NCI-H1417 (cell line): ENCODE measurements around the gene TTC38.
"Not testable (repeated sequence)": the region's sequence is repeated elsewhere in the genome, so short reads cannot be mapped to it uniquely, and the experiment has no call there.

Experiments
- DNase-seq, 3 experiments: peaks; one replicate each; lab custom pipeline; 2025; lab: John Stamatoyannopoulos, UW

Gene TTC38

DNA sequence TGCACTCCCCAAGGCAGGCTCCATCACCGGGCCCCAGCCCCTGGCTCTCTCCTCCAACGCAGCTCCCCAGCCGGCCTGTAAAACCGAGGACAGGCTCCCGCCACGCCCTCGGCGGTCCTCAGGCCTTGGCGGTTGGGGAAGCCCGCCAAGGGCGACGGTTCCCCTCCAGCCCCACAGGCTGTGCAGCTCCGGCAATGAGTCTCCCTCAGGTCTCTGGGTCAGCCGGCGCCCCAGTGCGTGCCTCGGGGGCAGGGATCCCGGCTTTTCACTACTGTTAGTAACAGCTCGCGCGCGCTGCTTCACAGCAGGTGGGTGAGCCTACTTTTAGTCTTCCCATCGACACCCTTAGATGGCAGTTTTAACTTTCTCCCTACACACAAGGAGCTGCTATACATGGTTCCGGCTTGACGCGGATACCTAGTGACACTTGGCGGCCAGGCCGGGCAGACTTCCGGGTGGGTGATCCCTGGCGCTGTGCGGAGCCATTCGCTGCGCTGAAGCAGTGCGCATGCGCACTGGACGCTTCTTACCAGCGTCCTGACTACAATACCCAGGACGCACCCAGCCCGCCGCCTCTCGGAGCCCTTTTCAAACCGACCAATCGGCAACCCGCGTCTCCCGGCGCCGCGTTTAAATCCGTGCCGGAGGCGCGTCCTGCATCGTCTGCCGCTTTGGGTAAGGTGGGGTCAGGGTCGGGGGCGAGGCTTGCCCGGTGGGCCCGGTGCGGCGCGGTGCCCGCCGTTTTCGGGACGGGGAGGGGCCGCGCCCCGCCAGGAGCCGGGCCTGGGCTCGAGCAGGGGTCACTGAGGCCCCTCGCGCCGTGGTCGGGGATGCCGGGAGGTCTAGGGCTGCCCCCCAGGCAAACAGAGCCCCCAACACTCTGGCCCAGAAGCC lies 28.7 kb downstream of the TTC38 start, which contains the start of gene GTSE1:
Gene GTSE1 (plus strand): TSS at position 614 of the 894 bp plus-strand sequence. CDS start 531 bp downstream, outside the sequence.
- DNase-seq = peak; percentile 78 to 97 (median 92)

- DNase-seq = peak in 2 of 3 experiments; percentile 46 to 60
These were observed 29.5 kb downstream of the TTC38 start for GRCh38 chr22:46297151-46297812.

- no peak for DNase-seq
These were observed 31.3 kb downstream of the TTC38 start for GRCh38 chr22:46299101-46299500.

DNA sequence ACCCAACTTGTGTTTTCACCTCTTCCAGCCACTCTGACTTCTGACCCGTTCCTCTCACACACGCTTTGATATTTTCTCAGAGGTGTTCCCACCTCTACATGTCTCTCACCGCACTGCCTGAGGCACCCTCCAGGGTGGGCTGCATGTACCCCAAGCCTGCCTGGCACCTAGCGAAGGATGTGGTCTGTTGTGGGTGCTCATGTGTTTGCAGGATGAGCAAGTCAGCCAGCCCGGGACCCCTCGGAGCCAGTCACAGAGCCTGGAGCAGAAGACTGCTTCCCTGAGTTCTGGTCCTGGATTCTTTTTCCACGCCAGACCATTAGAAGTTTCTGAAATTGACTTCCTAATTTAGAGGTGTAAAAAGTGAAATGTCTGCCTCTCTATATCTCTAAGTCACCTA lies 32.7 kb downstream of the TTC38 start:
- no peak for DNase-seq

DNA sequence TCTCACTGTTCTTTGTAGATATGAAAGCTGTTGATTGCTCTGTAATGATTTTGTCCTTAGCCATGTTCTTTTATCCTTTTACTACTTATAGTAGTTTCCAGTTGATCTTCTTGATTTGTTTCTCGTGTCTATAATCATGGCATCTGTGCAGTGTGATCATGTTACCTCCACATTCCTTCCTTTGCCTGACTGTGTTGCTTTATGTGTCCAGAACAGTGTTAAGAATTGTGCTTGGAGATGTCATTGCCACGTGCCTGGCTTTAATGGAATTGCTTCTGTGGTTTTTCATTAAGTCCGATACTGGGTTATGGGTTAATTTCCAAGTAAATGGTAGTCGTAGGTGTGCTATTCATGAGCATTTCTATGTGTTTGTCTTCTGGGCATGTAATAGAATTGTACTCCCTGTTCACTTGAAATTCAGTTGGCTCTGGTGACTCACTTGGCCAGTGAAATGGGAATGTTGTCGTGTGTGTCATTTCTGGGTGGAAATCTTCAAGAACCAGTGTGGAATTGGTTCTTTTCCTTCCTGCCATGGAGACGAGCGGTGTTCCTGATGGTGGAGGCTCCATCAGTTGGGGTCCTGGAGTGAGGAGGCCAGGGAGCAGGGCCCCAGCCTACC lies 35.6 kb downstream of the TTC38 start:
- DNase-seq = no peak

DNA sequence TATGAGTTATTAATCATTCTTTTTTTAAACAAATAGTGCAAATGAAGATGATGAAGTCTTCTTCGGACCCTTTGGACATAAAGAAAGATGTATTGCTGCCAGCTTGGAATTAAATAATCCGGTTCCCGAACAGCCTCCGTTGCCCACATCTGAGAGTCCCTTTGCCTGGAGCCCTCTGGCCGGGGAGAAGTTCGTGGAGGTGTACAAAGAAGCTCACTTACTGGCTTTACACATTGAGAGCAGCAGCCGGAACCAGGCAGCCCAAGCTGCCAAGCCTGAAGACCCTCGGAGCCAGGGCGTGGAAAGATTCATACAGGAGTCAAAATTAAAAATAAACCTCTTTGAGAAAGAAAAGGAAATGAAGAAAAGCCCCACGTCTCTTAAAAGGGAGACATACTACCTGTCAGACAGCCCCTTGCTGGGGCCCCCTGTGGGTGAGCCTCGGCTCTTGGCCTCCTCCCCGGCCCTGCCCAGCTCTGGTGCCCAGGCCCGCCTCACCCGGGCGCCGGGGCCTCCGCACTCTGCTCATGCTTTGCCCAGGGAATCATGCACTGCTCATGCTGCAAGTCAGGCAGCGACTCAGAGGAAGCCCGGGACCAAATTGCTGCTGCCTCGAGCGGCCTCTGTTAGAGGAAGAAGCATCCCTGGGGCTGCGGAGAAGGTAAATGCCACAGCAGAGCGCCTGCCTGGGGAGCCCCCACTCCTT lies 40.6 kb downstream of the TTC38 start:
- DNase-seq = no peak

- no peak for DNase-seq
These were observed 41.8 kb downstream of the TTC38 start for GRCh38 chr22:46309526-46310085.

- DNase-seq = no peak
These were observed 44.2 kb downstream of the TTC38 start for GRCh38 chr22:46312056-46312455.

GRCh38 chr22:46312848-46313247 lies 45.0 kb downstream of the TTC38 start:
- not testable (repeated sequence) for DNase-seq

- DNase-seq = no peak
These were observed 48.2 kb downstream of the TTC38 start for GRCh38 chr22:46315976-46316375.

- DNase-seq = no peak
These were observed 49.8 kb downstream of the TTC38 start for GRCh38 chr22:46317646-46318045.

GRCh38 chr22:46318576-46318975 lies 50.8 kb downstream of the TTC38 start:
- no peak for DNase-seq

DNA sequence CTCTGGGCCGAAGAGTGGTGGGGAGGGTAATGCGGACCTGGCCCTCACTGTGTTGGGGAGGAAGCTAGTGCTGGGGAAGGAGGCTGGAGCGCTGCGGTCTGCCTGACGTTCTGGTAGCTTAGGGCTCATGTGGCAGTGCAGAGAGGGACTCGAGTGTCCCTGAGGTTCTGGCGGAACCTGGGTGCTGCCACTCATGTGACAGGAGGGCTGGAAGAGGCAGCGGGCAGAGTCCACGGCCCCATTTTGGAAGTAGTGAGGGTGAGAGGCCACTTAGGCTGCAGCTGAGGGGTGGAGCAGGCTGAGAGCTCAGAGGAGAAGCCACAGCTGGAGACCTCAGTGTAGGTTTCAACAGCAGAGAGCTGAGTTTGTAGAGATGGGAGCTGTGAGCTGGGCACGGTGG lies 51.5 kb downstream of the TTC38 start:
- no peak for DNase-seq

DNA sequence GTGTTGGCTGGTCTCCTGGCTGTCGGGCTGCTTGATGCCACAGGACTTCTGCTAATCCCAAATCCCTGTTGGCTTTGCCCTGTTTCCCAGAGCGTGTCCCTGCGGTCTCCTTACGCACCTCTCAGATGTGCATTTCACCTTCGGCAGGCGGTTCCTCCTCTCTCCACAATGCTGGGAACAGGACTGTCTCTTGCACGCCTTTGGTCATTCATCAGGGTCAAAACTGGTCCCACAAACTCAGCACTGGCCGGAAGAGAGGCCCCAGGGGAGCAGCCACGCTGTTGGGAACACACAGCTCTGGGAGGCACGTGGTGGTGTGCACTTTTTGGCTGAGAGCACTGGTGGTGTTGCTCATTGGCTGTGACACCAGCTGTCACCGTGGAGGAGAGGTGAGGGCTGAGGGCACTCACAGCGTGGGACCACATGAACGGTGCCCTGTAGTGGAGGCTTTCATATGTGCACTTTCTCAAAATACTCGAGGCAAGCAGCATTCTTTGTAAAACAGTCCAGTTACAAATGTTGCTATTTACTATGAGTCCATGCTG lies 52.4 kb downstream of the TTC38 start:
- DNase-seq = no peak

DNA sequence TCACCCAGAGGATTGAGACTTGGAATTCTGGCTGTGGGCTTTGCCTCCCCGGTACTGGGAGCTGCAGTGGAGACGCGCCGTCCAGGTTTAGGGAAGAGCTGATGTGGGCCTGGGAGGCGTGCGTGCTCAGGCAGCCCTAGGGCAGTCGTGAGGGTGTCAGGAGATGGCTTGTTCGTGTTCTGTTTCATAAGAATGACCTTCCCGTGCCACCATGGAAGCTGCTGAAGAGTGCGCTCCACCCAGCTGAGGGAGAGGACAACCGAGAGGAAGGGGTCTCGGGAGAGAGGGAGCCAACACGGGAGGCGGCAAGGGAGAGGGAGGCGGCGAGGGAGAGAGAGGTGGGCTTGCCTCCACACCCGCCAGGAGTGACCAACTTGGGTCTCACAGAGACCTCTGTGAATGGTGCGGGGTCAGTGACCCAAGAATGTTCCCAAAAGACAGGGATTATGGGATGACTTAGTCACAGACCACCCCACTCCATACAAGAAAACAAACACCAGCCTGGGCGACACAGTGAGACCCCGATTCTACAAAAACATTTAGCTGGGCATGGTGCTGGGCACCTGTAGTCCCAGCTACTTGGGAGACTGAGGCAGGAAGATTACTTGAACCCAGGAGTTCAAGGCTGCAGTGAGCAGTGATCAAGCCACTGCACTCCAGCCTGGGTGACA lies 53.0 kb downstream of the TTC38 start:
- DNase-seq = no peak

GRCh38 chr22:46322711-46323110 lies 54.9 kb downstream of the TTC38 start:
- DNase-seq = no peak

DNA sequence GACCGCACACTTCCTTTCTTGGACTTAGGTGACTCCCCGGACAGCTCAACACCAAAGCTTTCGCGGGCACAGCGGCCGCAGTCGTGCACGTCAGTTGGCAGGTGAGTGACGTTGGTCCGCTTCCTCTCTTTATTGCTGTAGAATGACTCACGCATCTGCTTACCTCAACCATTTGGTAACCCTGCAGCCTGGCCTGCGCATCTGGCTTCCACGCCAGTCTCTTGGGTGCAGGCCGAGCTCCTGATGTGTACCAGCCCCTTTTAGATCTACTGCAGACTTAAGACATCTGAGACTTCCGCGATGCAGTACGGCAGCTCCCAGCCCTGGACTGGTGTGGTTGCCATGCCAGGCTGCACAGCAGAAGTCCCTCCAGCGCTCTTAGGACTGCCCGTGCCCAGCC lies 55.4 kb downstream of the TTC38 start:
- no peak for DNase-seq

GRCh38 chr22:46326066-46326680 lies 58.4 kb downstream of the TTC38 start:
- DNase-seq = no peak

DNA sequence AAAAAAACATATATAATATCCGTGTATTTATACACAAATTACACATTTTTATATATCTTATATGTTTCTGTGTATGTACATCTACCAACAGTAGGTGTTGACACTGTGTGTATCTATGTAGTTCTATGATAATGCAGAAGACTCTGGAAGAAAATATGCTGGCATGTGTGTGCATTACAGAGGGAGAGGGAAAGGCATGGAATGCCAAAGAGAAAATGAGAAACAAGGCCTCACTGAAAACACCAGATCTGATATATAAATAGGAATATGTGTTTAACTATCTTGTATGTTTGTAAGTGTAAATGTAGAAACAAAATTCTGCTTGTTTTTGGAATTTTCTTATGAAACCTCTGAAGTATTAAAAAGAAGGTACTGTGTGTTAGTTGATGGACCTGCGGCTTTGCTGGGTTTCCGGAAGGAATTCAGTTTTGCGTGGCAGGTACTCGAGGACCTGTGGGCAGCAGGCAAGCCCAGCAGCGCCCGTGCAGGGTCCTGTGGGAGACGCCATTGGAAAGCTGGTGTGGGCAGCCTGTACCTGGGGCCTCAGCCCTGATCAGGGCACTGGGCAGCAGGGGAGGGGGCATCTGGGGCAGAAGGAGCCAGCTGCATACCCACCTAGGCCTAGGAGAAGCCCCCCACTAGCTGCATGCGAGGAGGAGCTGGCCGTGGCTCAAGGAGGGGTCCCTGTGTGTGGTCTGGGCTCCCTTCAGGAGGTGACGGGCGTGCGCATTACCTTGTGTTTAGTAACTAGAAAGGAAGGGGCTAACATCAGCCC lies 60.1 kb downstream of the TTC38 start:
- no peak for DNase-seq

- DNase-seq = no peak
These were observed 61.0 kb downstream of the TTC38 start for GRCh38 chr22:46328797-46329196.
